GM19463 (cell line): ENCODE results near the gene MPV17L2.
A peak's percentile ranks its signal among the peaks of the same experiment; 100 is the strongest.
"Not testable (repeated sequence)": the region's sequence is repeated elsewhere in the genome, so short reads cannot be mapped to it uniquely, and the experiment has no call there.

Experiments used
- ATAC-seq: cut with Tn5 transposase; IDR thresholded peaks from one replicate; pipeline ENCODE4 v1.9.1; 2021; ENCODE audit warnings: mild to moderate bottlenecking, moderate library complexity; ENCODE audit not compliant: unreplicated experiment

The MPV17L2 gene

GRCh38 chr19:18190278-18190677, 2.7 kb upstream of the MPV17L2 start:
- no peak for ATAC-seq

GRCh38 chr19:18191640-18192062, 1.4 kb upstream of the MPV17L2 start:
- no peak for ATAC-seq

GRCh38 chr19:18193388-18194180, 566 bp downstream of the MPV17L2 start:
- no peak for ATAC-seq

GRCh38 chr19:18194181-18194530, 1.1 kb downstream of the MPV17L2 start:
- ATAC-seq: no peak

GRCh38 chr19:18194554-18195238, 1.7 kb downstream of the MPV17L2 start:
- ATAC-seq: no peak

- no peak for ATAC-seq
Measured at GRCh38 chr19:18196511-18196845, 3.5 kb downstream of the MPV17L2 start.

- no peak for ATAC-seq
Measured at GRCh38 chr19:18197306-18197705, 4.3 kb downstream of the MPV17L2 start.

- ATAC-seq: no peak
Measured at GRCh38 chr19:18197941-18198340, 4.9 kb downstream of the MPV17L2 start.

- no peak for ATAC-seq
Measured at GRCh38 chr19:18198374-18198773, 5.4 kb downstream of the MPV17L2 start.

- no peak for ATAC-seq
Measured at GRCh38 chr19:18202397-18202777, 9.4 kb downstream of the MPV17L2 start.

GRCh38 chr19:18202778-18203407, 9.9 kb downstream of the MPV17L2 start:
- no peak for ATAC-seq

- no peak for ATAC-seq
Measured at GRCh38 chr19:18203408-18203862, 10.4 kb downstream of the MPV17L2 start.

GRCh38 chr19:18203863-18204393, 10.9 kb downstream of the MPV17L2 start, which contains the start of gene RAB3A:
Gene RAB3A (minus strand): TSS chr19:18204042. CDS start chr19:18202740, 1,302 bp downstream.
- ATAC-seq: peak; percentile 89

- ATAC-seq: no peak
Measured at GRCh38 chr19:18204394-18205199, 11.6 kb downstream of the MPV17L2 start.

GRCh38 chr19:18205200-18205892, 12.3 kb downstream of the MPV17L2 start:
- ATAC-seq: no peak

- ATAC-seq: no peak
Measured at GRCh38 chr19:18206018-18206417, 13.0 kb downstream of the MPV17L2 start.

- ATAC-seq: no peak
Measured at GRCh38 chr19:18208098-18208951, 15.3 kb downstream of the MPV17L2 start.

- not testable (repeated sequence) for ATAC-seq
Measured at GRCh38 chr19:18209912-18210311, 16.9 kb downstream of the MPV17L2 start.

GRCh38 chr19:18211683-18212082, 18.7 kb downstream of the MPV17L2 start:
- ATAC-seq: no peak
